Endodermal cell (in vitro differentiated cells): ENCODE results near the gene ODAD3. TPM values are rescaled to one million over a fixed set of nuclear protein-coding genes. Genes with fewer than 3 reads are reported as not detected.
A peak's percentile ranks its signal among the peaks of the same experiment; 100 is the strongest.

Experiments
- DNase-seq: peaks from one replicate; pipeline ENCODE4 v3.0.0-alpha.2; 2017
- H3K27ac ChIP-seq: 2 replicates; pipeline ENCODE4 v1.5.1; 2013; ENCODE audit warnings: mild to moderate bottlenecking, low read depth, low read length, moderate library complexity
- H3K27me3 ChIP-seq: 2 replicates; pipeline ENCODE4 v1.6.1; 2013; ENCODE audit warnings: mild to moderate bottlenecking, low read length, moderate library complexity; ENCODE audit not compliant: insufficient read depth, control insufficient read depth, poor library complexity, severe bottlenecking
- H3K36me3 ChIP-seq: 2 replicates; pipeline ENCODE4 v1.7.0; 2013; ENCODE audit warnings: mild to moderate bottlenecking, low read length, moderate library complexity; ENCODE audit not compliant: control insufficient read depth, insufficient read depth
- H3K4me1 ChIP-seq: one replicate; pipeline ENCODE4 v1.7.0; 2013; ENCODE audit warnings: low read length; ENCODE audit not compliant: control insufficient read depth, insufficient read depth
- H3K4me3 ChIP-seq: 2 replicates; pipeline ENCODE4 v1.5.1; 2013; ENCODE audit warnings: mild to moderate bottlenecking, low read length, moderate library complexity
- H3K9ac ChIP-seq: 2 replicates; pipeline ENCODE4 v1.6.1; 2013; ENCODE audit warnings: mild to moderate bottlenecking, low read length, moderate library complexity; ENCODE audit not compliant: poor library complexity, severe bottlenecking; ENCODE audit errors: extremely low read depth
- H3K9me3 ChIP-seq: 2 replicates; pipeline ENCODE4 v1.6.1; 2013; ENCODE audit warnings: mild to moderate bottlenecking, low read length, moderate library complexity; ENCODE audit not compliant: control insufficient read depth
- H3K27ac Mint-ChIP-seq: 2 replicates; pipeline ENCODE4 v1.8.0; 2020; ENCODE audit warnings: mixed read lengths
- H3K27me3 Mint-ChIP-seq: 2 replicates; pipeline ENCODE4 v1.8.0; 2021; ENCODE audit warnings: mild to moderate bottlenecking, mixed read lengths; ENCODE audit not compliant: insufficient read depth
- H3K36me3 Mint-ChIP-seq: 2 replicates; pipeline ENCODE4 v1.8.0; 2020; ENCODE audit warnings: low read depth, mixed read lengths
- H3K4me1 Mint-ChIP-seq: 2 replicates; pipeline ENCODE4 v1.8.0; 2020; ENCODE audit warnings: mixed read lengths
- H3K4me3 Mint-ChIP-seq: 2 replicates; pipeline ENCODE4 v1.8.0; 2020; ENCODE audit warnings: mild to moderate bottlenecking, moderate library complexity, mixed read lengths
- H3K9me3 Mint-ChIP-seq: 2 replicates; pipeline ENCODE4 v1.8.0; 2020; ENCODE audit warnings: mild to moderate bottlenecking, mixed read lengths
- WGBS, 2 experiments: methylation state at CpG; one replicate each; pipeline versions ENCODE4 v1.1.5 to v1.1.7; 2013; ENCODE audit warnings: missing lambda C conversion rate in 2 of 2, mixed read lengths in 1 of 2; ENCODE audit not compliant: insufficient coverage in 1 of 2, insufficient read length in 1 of 2; 5-methylcytosine and 5-hydroxymethylcytosine counted together
- total RNA-seq, 2 donors: library from RNA; stranded (reverse); fragmentation: NEBNext Ultra II Directional in 1 of 2; extraction: Animal tissue kit (Norgen Biotek cat#: 25700) in 1 of 2; gene quantifications; 2 replicates in 1 of 2; 3 replicates in 1 of 2; pipeline ENCODE4 v1.2.1, GENCODE V29; 2021
- TF ChIP-seq, protein P1 (sequence below): fragments of 200-600 bp; sonication (generic); conservative IDR thresholded peaks from 2 replicates; pipeline ENCODE4 v1.5.0; 2021; ENCODE audit warnings: antibody characterized with exemption, mild to moderate bottlenecking

The ODAD3 gene
- total RNA-seq, 2 donors from 2014 or later, result 0.88 to 2.4 TPM

GRCh38 chr19:11448410-11448809, 13.5 kb upstream of the ODAD3 start:
- Mint-ChIP-seq H3K36me3 (peaks cover 29% of the 10 kb centered on the region), H3K9me3 (no peaks in the 10 kb centered on the region), H3K4me1 (peaks cover 4% of the 10 kb centered on the region), H3K27me3 (no peaks in the 10 kb centered on the region), H3K4me3 (no peak overlapping the region), H3K27ac (no peak overlapping the region)
- no peaks in the 10 kb centered on the region for H3K27me3 ChIP-seq
- WGBS, 2 experiments, result 96 to 100% methylated on average over 4 to 13 of the region's 13 CpGs
- no peak for DNase-seq
- no peaks in the 10 kb centered on the region for H3K9me3 ChIP-seq
- TF ChIP-seq, protein P1, sequence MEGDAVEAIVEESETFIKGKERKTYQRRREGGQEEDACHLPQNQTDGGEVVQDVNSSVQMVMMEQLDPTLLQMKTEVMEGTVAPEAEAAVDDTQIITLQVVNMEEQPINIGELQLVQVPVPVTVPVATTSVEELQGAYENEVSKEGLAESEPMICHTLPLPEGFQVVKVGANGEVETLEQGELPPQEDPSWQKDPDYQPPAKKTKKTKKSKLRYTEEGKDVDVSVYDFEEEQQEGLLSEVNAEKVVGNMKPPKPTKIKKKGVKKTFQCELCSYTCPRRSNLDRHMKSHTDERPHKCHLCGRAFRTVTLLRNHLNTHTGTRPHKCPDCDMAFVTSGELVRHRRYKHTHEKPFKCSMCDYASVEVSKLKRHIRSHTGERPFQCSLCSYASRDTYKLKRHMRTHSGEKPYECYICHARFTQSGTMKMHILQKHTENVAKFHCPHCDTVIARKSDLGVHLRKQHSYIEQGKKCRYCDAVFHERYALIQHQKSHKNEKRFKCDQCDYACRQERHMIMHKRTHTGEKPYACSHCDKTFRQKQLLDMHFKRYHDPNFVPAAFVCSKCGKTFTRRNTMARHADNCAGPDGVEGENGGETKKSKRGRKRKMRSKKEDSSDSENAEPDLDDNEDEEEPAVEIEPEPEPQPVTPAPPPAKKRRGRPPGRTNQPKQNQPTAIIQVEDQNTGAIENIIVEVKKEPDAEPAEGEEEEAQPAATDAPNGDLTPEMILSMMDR, result no peak
- no peak overlapping the region for H3K9ac ChIP-seq
- no peak overlapping the region for H3K27ac ChIP-seq
- peaks cover 47% of the 10 kb centered on the region for H3K36me3 ChIP-seq
- no peak overlapping the region for H3K4me3 ChIP-seq
- H3K4me1 ChIP-seq, result no peaks in the 10 kb centered on the region

- H3K36me3 Mint-ChIP-seq, result peaks cover 33% of the 10 kb centered on the region
- no peak overlapping the region for H3K4me3 ChIP-seq
- H3K27ac Mint-ChIP-seq, result no peak overlapping the region
- H3K4me3 Mint-ChIP-seq, result no peak overlapping the region
- WGBS, 2 experiments, result 96 to 97% methylated on average over 11 to 35 of the region's 35 CpGs
- no peak for DNase-seq
- H3K9me3 ChIP-seq, result no peaks in the 10 kb centered on the region
- H3K27me3 Mint-ChIP-seq, result no peaks in the 10 kb centered on the region
- peaks cover 3% of the 10 kb centered on the region for H3K4me1 Mint-ChIP-seq
- H3K36me3 ChIP-seq, result peaks cover 49% of the 10 kb centered on the region
- H3K9me3 Mint-ChIP-seq, result no peaks in the 10 kb centered on the region
- no peaks in the 10 kb centered on the region for H3K27me3 ChIP-seq
- TF ChIP-seq, protein P1, result no peak
- no peak overlapping the region for H3K27ac ChIP-seq
- no peak overlapping the region for H3K9ac ChIP-seq
- H3K4me1 ChIP-seq, result no peaks in the 10 kb centered on the region
These were observed 12.7 kb upstream of the ODAD3 start for GRCh38 chr19:11447347-11448262.

DNA sequence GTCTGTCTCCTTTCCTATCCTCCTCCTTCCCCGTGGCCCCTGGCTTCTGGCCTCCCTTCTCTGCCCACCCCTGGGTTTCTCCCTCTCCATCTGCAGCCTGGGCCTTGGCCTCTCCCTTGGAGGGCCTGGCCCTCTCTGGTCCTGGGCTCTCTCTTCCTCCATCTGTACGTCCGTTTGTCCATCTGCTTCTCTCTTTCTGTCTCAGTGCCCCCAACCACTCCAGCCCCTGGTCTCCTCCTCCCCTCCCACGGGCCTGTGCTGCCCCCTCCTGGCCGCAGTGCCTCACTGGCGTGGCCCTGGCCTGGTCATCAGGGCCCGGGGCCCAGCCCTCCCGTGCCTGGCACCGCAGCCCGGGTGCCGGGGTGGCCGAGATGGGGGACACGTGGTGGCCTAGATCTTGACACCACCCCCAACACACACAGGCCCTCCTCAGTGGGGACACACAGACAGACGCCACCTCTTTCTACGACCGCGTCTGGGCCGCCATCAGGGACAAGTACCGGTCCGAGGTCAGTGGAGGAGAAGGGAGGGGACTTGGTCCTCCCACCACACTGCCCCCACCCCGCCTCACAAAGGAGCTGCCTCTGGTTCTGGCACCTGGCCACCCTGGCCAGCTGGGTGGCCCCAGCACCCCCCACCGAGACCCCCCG, 11.9 kb upstream of the ODAD3 start:
- H3K9me3 Mint-ChIP-seq, result no peaks in the 10 kb centered on the region
- Histone ChIP-seq H3K27ac (no peak overlapping the region), H3K36me3 (peaks cover 57% of the 10 kb centered on the region), H3K27me3 (no peaks in the 10 kb centered on the region), H3K9ac (no peak overlapping the region), H3K4me1 (no peaks in the 10 kb centered on the region), H3K9me3 (no peaks in the 10 kb centered on the region), H3K4me3 (no peak overlapping the region)
- H3K4me1 Mint-ChIP-seq, result no peaks in the 10 kb centered on the region
- no peak overlapping the region for H3K4me3 Mint-ChIP-seq
- H3K36me3 Mint-ChIP-seq, result peaks cover 40% of the 10 kb centered on the region
- H3K27ac Mint-ChIP-seq, result peak overlapping the region; percentile 27
- TF ChIP-seq, protein P1, result peak; percentile 91
- H3K27me3 Mint-ChIP-seq, result no peaks in the 10 kb centered on the region
- DNase-seq, result peak; percentile 91
- WGBS, 2 experiments, result 82 to 86% methylated on average over 2 to 19 of the region's 23 CpGs
